Left cardiac atrium (tissue), 4 donors: ENCODE results near the gene FOXD4L3. TPM values are rescaled to one million over a fixed set of nuclear protein-coding genes. Genes with fewer than 3 reads are reported as not detected.
A peak's percentile ranks its signal among the peaks of the same experiment; 100 is the strongest.
"Not testable (repeated sequence)": the region's sequence is repeated elsewhere in the genome, so short reads cannot be mapped to it uniquely, and the experiment has no call there.

Experiments
- ATAC-seq, 2 donors: fragments of 200-7000 bp; cut with Tn5 transposase; one replicate each; pipeline ENCODE4 v1.9.1; 2020; ENCODE audit warnings: mild to moderate bottlenecking in 2 of 2, moderate library complexity in 2 of 2
- DNase-seq: peaks from one replicate; pipeline ENCODE4 v3.0.0-alpha.2; 2020
- intact Hi-C, 2 donors: fragments of 100-400 bp; cut with DNase I; formaldehyde crosslinking; loops; one replicate each; pipeline versions ENCODE4 v1.14.1 to v1.15.1; 2022 to 2023
- long read RNA-seq: library from polyadenylated mRNA; unstranded; transcript quantifications from one replicate; pipeline ENCODE4 v2.0.0, GENCODE V29; 2021
- total RNA-seq, 2 donors: library from RNA; stranded (reverse); fragmentation: NEBNext Ultra II Directional; extraction: Animal tissue kit (Norgen Biotek cat#: 25700); gene quantifications; one replicate each; pipeline ENCODE4 v1.2.1, GENCODE V29; 2021
- donor health status: DM: no; HTN: yes; CAD: no.
- donor health status: DM: no; HTN: yes; CAD: no; lungs with severe emphysema.
- donor health status: DM: yes; HTN: yes; CAD: no.
- donor health status: Dilated cardiomyopathy.

Gene FOXD4L3
- total RNA-seq: under 1 TPM in 1 of 2 donors, not detected in 1; 0.13 TPM
- long read RNA-seq: 0 reads

DNA sequence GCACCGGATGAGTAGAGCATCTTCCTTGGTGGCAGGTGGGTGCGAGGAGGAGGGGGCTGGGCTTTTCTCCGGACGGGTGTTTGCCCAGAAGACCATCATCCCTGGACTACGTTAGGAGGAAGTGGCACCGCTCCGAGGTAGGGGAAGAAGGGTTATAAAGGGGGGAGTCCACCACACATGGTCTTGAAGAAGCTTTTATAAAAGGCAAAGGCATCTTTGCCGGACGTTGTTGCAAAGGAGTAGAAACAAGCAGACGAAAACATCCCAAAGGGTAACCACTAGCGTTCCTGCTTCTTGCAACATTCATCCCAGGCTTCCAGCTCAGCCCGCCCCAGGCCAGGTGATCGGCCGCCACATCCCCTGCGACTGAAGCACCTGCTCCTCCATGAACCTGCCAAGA lies at the start of gene FOXD4L3:
Gene FOXD4L3 (plus strand): TSS at position 301 of the 400 bp plus-strand sequence. CDS start 85 bp downstream, at position 386.
- intact Hi-C loops, ATAC-seq, DNase-seq: not testable (repeated sequence)

DNA sequence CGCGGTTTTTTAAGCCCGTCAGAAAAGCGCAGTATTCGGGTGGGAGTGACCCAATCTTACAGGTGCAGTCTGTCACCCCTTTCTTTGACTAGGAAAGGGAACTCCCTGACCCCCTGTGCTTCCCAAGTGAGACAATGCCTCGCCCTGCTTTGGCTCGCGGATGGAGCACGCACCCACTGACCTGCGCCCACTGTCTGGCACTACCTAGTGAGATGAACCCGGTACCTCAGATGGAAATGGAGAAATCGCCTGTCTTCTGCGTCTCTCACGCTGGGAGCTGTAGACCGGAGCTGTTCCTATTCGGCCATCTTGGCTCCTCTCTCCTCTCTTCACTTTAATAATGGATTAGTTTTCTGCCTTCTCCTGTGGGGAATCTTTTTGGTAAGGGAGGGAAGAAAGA lies 21.6 kb upstream of the FOXD4L3 start:
- intact Hi-C loops, ATAC-seq, DNase-seq: not testable (repeated sequence)

DNA sequence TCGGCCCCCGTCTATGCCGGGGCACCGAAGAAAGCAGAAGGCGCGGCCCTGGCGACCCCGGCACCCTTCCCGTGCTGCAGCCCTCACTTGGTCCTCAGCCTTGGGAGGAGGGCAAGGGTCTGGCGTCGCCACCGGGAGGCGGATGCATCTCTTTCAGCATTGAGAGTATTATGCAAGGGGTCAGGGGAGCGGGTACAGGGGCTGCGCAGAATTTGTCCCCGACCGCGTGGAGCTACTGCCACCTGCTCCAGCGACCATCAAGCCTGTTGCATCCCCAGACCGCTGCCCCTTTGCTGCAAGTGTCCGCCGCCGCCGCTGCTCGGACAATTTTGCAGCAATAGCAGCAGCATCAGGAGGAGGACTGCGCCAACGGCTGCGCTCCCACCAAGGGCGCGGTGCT lies 1.1 kb downstream of the FOXD4L3 start:
- DNase-seq, intact Hi-C loops, ATAC-seq: not testable (repeated sequence)

DNA sequence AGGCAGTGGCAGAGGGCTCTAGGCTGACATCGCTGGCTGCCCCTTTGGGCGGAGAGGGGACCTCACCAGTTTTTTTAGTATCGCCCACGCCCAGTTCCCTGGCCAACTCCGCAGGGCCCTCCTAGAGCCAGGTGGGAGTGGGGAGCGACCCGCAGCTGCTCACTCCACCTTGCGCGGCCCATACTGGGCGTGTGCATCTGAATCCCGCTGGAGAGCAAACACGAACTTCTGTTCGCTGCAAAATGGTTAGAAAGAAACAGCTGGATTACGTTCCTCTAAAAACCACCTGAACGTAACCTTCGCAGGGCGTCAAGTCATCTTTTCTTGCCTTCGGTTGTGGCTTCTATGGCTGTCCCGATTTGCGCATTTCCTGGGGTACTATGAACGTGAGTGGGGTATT lies 1.5 kb downstream of the FOXD4L3 start:
- ATAC-seq, intact Hi-C loops, DNase-seq: not testable (repeated sequence)

DNA sequence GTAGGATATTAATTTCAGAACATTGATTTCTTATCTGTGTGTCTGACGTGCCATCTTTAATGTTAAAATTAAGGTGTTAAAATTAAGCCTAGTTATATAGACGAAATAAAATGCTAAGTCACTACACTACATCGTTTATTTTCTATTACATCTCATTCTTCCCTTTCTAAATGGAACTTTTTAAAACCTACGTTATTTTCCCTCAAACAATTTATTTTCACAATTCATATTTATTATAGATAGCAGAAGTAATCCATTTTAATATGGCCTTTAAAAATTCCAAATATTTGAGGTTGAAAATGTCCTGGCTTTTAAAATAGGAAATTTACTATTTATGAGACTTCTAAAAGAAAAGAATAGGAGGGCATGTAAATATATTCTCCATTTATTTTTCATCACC lies 2.1 kb downstream of the FOXD4L3 start:
- intact Hi-C loops, DNase-seq, ATAC-seq: not testable (repeated sequence)

DNA sequence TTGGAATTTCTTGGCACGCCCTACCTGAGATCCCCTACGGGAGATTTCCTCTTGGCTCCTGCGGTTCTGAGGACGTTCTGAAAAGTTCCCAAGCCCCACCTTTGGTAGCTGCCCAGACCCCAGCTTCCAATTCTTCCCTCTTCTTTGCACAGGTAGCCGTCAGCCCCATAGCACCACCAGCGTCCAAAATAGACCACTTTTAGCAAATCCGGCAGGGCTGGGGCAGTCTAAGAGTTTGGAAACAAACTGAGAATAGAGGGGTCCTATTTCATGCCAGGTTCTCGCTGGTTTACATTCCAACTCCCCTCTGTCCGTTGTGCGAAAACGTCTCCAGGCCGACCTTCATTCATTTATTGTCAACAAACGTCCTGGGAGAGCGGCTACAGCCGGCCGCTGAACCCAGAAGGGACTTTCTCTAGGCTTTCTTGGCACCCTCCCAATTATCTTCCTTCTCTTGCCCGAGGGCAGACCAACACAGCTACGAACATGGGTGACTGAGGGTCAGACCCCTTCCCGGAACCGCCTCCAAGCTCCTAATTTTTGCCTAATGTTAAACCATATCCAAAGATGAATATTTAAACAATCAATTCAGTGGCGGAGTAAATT lies 3.1 kb downstream of the FOXD4L3 start:
- DNase-seq, intact Hi-C loops: not testable (repeated sequence)
- ATAC-seq: peak in 1 of 2 donors; percentile 19

DNA sequence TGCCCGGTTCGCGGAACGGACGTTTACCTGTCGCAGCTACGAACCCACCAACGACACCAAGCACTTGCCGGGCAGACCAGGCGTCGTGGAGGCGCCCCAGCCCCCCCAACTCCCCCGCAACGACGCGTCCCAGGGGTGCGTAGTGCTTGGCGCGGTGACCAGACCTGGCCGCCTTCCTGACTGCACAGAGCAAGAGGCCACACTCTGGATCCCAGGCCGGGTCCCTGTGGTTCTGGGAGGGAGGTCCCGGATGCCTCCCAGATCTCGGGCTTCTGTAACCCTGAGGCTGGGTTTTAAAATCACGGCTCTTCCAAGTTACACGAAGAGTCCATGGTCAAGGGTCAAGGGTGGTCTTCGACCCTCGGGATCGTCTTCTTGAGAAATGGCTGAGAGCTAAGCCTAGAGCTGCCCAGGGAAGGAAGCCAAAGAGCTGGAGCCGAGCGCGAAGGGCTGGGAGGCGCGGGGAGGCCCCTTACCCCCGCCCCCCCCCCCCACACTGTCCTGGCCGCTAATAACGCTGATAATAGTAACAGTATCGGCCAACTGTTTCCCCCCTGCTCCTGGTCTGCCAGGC lies 3.8 kb downstream of the FOXD4L3 start:
- DNase-seq, intact Hi-C loops: not testable (repeated sequence)
- peak; percentile 38 to 54 for ATAC-seq

DNA sequence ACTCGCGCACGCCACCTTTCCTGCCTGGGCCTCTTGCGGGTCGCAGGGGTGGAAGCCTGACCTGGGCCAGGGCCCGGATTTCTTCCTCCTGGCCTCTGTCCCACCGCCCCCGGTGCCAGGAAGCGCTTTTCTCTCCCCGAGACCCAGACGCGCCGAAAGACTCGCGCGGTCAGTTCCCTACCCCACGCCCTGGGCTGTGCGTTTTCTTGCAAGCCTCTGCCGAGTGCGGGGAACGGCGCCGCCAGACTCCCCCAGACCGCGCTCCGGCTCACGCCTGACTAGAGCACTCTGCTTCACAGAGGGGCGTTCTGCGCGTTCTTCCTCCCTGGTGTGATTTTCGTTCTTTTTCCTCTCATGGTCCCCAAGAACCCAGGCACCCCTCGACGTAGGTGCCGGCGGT lies 4.5 kb downstream of the FOXD4L3 start:
- peak; percentile 53 to 58 for ATAC-seq
- intact Hi-C loops: not testable (repeated sequence)
- peak; percentile 2 for DNase-seq

DNA sequence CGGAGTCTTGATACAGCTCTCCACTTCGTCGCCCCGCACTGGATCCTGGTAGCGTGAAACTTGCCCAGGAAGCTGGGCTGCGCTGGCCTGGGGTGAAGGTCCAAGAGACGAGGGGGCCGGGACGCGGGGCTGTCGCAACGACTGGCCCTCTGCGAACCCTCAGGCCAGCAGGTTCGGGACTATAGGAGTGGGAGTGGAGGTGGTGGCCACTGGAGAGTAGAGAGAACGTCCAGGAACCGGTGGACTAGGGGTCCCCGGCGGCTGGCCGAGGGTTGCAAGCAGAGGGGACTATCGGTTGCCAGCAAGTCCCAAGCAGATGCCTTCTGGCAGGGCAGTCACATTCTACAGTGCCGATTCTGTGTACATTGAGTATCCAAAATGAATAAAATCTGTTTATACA lies 5.0 kb downstream of the FOXD4L3 start:
- DNase-seq: peak; percentile 6
- ATAC-seq: peak; percentile 35 to 43
- intact Hi-C loops: not testable (repeated sequence)

DNA sequence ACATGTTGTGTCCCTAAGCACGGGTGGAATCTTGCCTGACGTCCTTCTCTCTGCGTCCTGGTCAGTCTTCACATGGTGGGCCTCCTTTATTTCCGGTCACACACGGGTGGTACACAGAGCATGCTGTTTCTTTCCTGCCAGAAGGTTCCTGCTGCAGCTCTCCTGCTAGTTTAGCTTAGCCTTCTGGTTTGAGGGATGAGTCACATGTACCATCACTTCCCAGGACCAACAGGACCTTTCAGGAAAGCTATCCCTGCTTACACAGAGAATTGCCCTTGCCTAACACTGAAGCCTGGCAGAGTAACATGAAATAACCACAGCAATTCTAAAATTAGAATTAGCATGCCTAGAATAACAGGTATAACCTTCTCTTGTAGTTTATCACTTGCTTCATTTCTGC lies 8.5 kb downstream of the FOXD4L3 start:
- ATAC-seq, intact Hi-C loops, DNase-seq: not testable (repeated sequence)

DNA sequence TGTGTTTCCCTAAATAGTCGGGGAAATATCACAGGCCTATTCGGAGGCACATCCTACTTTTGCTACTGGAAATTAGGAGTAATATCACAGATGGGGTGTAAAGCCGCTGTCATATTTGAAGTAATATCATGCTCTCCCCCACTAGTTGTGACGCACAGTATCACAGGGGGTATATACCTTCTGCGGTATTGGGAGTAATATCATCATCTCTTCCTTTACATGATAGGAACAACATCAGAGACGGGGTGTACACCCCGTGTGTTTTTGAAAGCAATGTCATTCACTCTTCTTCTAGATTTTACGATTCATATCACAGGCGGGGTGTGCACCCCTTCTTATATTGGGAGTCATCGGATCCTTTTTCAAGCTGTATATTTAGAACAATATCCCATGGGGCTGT lies 15.5 kb downstream of the FOXD4L3 start:
- DNase-seq, intact Hi-C loops, ATAC-seq: not testable (repeated sequence)

DNA sequence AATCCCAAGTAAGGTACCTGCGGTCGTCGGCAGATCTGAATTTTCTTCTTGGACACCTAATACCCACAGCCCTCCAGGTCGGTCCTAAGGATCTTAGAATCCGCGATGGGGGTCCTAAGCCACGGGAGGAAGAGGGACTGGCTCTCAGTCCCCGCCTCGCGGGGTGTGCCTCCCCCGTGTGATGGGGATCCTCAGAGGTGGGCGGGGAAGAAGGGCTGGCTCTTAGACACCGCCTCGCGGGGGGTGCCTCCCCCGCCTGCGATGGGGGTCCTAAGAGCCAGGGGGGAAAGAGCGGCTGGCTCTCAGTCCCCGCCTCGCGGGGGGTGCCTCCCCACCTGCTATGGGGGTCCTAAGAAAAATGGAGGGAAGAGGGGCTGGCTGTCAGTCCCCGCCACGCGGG lies 21.1 kb downstream of the FOXD4L3 start:
- intact Hi-C loops, ATAC-seq, DNase-seq: not testable (repeated sequence)

DNA sequence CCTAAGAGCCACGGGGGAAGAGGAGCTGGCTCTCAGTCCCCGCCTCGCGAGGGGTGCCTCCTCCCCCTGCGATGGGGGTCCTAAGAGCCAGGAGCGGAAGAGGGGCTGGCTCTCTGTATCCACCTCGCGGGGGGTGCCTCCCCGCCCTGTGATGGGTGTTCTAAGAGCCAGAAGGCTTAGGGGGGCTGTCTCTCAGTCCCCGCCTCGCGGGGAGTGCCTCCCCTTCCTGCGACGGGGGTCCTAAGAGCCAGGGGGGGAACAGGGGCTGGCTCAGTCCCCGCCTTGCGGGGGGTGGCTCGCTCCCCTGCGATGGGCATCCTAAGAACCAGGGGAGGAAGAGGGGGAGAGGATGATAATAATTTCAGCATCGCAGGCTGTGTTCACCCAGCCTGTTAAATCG lies 21.9 kb downstream of the FOXD4L3 start:
- DNase-seq, ATAC-seq, intact Hi-C loops: not testable (repeated sequence)

DNA sequence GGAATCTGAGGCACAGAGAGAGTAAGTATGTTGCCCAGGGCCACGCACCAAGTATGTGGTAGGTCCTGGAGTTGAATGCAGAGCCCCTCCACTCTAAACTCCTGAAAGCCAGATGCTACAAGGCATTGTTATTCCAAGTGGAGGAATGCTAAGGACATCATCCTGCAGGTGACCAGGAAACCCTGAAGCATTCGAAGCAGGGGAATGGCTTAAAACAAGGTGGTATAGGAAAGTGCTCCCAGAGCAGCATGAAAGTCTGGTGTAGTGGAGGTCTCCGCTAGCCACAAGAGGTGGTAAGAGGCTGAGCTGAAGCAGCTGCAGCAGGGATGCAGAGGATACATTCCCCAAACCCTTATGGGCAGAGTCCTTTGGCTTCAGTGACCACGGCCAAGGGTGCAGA lies 26.4 kb downstream of the FOXD4L3 start:
- intact Hi-C loops, DNase-seq, ATAC-seq: not testable (repeated sequence)

DNA sequence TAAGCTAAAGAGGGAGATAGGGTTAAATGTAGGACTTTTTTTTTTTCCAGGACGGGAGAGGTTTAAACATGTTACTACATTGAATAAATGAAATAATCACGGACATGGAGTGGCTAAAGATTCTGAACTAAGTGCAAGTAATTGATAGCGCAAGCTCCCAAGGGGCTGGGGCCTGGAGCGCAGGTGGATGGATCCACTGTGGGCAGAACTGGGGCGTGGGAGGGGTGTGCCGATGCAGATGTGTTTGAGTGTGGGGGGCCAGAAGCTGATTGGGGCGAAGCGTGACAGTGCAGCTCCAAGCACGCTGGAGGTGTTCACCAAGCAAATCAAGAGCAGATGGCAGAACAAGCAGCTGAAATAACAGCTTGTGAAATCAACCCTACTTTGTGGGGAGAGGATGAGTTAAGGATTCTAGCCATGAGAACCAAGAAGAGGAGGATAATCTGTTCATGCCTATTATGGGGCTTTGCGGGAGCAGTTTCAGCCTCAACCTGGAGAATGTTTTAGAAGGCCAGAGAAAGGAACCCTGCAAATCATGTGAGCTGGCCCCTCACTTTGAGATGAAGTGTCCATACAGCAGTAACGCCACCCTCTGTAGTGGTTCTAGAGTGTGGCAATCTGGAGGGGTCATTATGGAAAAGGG lies 28.0 kb downstream of the FOXD4L3 start:
- ATAC-seq, DNase-seq, intact Hi-C loops: not testable (repeated sequence)

DNA sequence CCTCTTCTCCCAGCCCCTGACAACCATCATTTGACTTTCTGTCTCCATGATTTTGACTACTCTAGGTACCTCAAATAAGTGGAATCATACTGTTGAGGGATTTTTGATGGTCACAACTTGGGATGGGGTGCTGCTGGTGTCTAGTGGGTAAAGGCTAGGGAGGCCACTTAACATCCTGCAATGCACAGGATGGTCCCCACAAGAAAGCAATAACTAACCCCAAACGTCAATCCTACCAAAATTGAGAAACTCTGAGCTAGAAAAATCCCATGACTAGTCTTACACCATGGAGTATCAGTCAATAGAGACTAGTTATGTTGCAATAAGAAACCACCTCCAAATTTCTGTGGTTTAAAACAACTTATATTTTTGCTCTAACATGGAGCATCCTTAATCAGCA lies 29.5 kb downstream of the FOXD4L3 start:
- intact Hi-C loops: not testable (repeated sequence)

DNA sequence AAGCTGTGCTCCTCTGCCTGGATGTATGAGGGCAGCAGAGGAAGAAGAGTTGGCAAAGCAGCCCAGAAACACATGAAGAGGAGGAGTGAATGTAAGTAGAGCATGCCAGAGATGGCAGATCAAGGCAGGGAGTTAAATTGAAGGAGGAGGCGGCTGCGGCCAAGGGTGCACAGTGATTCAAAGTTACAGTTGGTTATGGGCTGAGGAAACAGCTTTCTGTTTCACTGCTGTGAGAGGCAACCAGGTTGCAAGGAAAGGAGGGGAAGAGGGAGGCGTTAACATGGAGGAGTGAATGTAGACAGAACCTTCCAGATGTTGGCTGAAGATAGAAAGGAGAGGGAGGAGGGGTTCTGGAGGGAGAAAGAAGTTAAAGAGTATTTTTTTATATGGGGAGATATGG lies 33.3 kb downstream of the FOXD4L3 start:
- DNase-seq, intact Hi-C loops: not testable (repeated sequence)
- peak; percentile 60 to 92 for ATAC-seq

More for the DNA sequence above, 29.5 kb downstream of the FOXD4L3 start:
- DNase-seq, ATAC-seq: not testable (repeated sequence)

DNA sequence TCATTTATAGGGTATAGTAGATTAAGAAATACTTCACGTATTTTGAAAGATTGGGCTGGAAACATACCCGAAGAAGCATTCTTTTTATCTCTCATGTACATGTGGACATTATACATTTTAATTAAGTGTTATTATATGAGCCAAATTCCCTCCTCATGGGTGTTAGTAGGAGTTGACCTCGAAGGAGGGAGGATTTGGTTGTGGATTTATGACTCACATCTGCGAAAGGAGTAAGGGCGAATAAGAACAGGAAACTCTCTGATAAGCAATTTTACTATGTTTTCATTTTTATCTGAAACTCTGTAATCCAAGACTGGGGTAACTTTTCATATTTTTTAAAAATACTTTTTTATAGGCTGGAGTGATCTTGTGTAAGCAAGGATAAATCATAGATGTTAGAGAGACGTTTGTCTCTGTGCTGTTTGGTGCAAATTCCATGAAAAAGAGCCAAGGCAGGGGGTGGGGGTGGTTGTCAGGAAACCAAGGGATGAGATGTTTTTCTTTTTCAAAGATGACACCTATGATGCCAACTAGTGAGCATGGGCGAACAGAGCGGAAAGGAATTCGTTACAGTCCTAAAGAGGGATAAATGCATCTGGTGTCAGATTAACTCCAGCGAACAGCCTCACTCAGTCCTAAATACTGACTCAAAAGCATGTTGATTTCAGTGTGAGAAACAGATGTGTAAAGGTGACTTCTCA lies 34.1 kb downstream of the FOXD4L3 start:
- peak; percentile 60 to 96 for ATAC-seq
- intact Hi-C loops, DNase-seq: not testable (repeated sequence)

DNA sequence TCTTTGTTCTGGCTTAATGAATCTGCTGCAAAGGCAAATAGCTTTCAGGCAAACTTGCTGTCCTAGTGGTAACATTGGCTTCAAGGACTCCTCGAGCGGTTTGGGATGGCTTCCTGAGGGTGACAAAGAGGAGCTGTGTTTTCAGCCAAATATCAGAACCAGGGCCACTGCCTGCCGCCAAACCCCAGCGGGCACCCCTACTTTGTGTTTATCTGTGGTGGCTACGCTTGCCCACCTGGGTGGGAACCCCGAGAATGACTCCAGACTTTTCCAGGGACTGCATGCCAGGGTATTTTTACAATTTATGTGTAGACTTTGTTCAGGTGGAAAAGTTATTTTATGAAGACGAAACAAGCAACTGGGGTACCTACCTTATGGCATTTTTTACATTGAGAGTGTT lies 35.3 kb downstream of the FOXD4L3 start:
- ATAC-seq, DNase-seq, intact Hi-C loops: not testable (repeated sequence)
